ENCODE results near the gene TBCA.

DNA sequence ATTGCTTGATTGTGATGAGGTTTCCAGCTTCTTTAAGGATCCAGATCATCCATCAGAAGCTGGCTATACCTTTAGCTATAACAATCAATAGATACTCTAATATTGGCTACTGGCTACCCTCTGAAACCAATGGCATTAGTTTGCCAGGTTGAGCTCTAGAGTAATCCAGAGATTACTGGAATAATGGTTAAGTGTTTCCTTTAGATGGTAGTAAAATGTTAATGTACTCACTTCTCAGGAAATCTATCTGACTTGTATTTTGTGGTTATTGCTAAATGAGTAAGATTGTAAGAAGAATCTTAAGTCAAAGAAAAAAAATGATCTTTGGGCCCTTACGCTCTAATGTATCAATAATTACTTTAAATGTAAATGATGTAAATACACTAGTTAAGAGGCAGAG is 80.0 kb downstream of the TBCA start:
- TF ChIP-seq, protein P1, sequence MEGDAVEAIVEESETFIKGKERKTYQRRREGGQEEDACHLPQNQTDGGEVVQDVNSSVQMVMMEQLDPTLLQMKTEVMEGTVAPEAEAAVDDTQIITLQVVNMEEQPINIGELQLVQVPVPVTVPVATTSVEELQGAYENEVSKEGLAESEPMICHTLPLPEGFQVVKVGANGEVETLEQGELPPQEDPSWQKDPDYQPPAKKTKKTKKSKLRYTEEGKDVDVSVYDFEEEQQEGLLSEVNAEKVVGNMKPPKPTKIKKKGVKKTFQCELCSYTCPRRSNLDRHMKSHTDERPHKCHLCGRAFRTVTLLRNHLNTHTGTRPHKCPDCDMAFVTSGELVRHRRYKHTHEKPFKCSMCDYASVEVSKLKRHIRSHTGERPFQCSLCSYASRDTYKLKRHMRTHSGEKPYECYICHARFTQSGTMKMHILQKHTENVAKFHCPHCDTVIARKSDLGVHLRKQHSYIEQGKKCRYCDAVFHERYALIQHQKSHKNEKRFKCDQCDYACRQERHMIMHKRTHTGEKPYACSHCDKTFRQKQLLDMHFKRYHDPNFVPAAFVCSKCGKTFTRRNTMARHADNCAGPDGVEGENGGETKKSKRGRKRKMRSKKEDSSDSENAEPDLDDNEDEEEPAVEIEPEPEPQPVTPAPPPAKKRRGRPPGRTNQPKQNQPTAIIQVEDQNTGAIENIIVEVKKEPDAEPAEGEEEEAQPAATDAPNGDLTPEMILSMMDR (IDR thresholded peaks at IDR 0.05) = no peak
- TF ChIP-seq POLR2A (IDR thresholded peaks at IDR 0.05) = no peak
- no peak for TF ChIP-seq EP300 (IDR thresholded peaks at IDR 0.05)
